Tibial artery (tissue), 4 donors: Measurements from ENCODE around the gene SUSD1.
"Not testable (repeated sequence)": the region's sequence is repeated elsewhere in the genome, so short reads cannot be mapped to it uniquely, and the experiment has no call there.

Source experiments
- DNase-seq, 2 donors: peaks; one replicate each; pipeline ENCODE4 v3.0.0-alpha.2; 2019
- H3K27ac ChIP-seq, 2 donors: fragments of 200-600 bp; sonication (generic) in 1 of 2; 1 replicate in 1 of 2; 2 replicates in 1 of 2; pipeline ENCODE4 v1.5.1; 2018 to 2019; ENCODE audit warnings: mild to moderate bottlenecking in 1 of 2
- H3K27me3 ChIP-seq, 2 donors: fragments of 200-600 bp; sonication (generic) in 1 of 2; one replicate each; pipeline versions ENCODE4 v1.5.1 to v1.6.0; 2016 to 2019
- H3K36me3 ChIP-seq, 3 donors: fragments of 200-600 bp; sonication (generic) in 2 of 3; one replicate each; pipeline ENCODE4 v1.5.1; 2016 to 2019; ENCODE audit warnings: mild to moderate bottlenecking in 2 of 3
- H3K4me1 ChIP-seq, 4 donors: fragments of 200-600 bp; sonication (generic) in 2 of 4; 1 replicate in 3 of 4; 2 replicates in 1 of 4; pipeline ENCODE4 v1.5.1; 2016 to 2019
- H3K4me3 ChIP-seq, 2 donors: fragments of 200-600 bp; sonication (generic) in 1 of 2; 1 replicate in 1 of 2; 2 replicates in 1 of 2; pipeline ENCODE4 v1.5.1; 2018 to 2019; ENCODE audit warnings: mild to moderate bottlenecking in 2 of 2
- H3K9me3 ChIP-seq, 3 donors: fragments of 200-600 bp; sonication (generic) in 1 of 3; one replicate each; pipeline ENCODE4 v1.5.1; 2016 to 2019
- CTCF ChIP-seq, 2 experiments: fragments of 200-600 bp in 1 of 2; fragments of 450-650 bp in 1 of 2; IDR thresholded peaks; one replicate each; pipeline ENCODE4 v1.5.1; 2017 to 2019; ENCODE audit warnings: antibody characterized with exemption in 2 of 2, mild to moderate bottlenecking in 1 of 2, moderate library complexity in 1 of 2
- intact Hi-C: fragments of 100-400 bp; cut with DNase I; formaldehyde crosslinking; loops from one replicate; pipeline ENCODE4 v1.15.0; 2023; ENCODE audit warnings: low total_unique reads

Gene SUSD1

GRCh38 chr9:112075009-112075378 lies 100.1 kb downstream of the SUSD1 start:
- no peak for DNase-seq
- Histone ChIP-seq H3K9me3 (no peaks in the 10 kb centered on the region), H3K27me3 (no peaks in the 10 kb centered on the region), H3K36me3 (no peaks in the 10 kb centered on the region), H3K4me3 (no peak overlapping the region), H3K27ac (peak overlapping the region in 1 of 2 donors; percentile 17), H3K4me1 (peaks cover 0 to 13% (median 0%) of the 10 kb centered on the region in 4 donors)
- intact Hi-C loops = loop anchor here (2.0 kb wide), 1 partner anchor 316 kb away; no protein-coding TSS in a partner anchor
- TF ChIP-seq CTCF (IDR thresholded peaks at IDR 0.05) = no peak

- peak overlapping the region; percentile 9 to 17 for H3K27ac ChIP-seq
- no peak overlapping the region for H3K4me3 ChIP-seq
- intact Hi-C loops = loop anchor here (2.0 to 5.0 kb wide), 2 partner anchors 316 to 477 kb away; partner anchors contain the start of gene PTGR1
- H3K9me3 ChIP-seq = no peaks in the 10 kb centered on the region
- peak in 1 of 2 donors; percentile 62 for DNase-seq
- H3K27me3 ChIP-seq = no peaks in the 10 kb centered on the region
- peaks cover 0 to 13% (median 0%) of the 10 kb centered on the region in 4 donors for H3K4me1 ChIP-seq
- TF ChIP-seq CTCF (IDR thresholded peaks at IDR 0.05) = peak; percentile 89 to 96
- H3K36me3 ChIP-seq = no peaks in the 10 kb centered on the region
Measured at GRCh38 chr9:112074250-112075008, 100.7 kb downstream of the SUSD1 start.

GRCh38 chr9:112073639-112074173 lies 101.4 kb downstream of the SUSD1 start:
- not testable (repeated sequence) for H3K4me3 ChIP-seq, DNase-seq, H3K27me3 ChIP-seq, H3K9me3 ChIP-seq, H3K36me3 ChIP-seq
- intact Hi-C loops = loop anchor here (2.0 to 5.0 kb wide), 2 partner anchors 315 to 476 kb away; partner anchors contain the start of gene PTGR1
- Histone ChIP-seq H3K27ac (peak overlapping the region; percentile 2 to 9), H3K4me1 (peaks cover 0 to 13% (median 0%) of the 10 kb centered on the region in 4 donors)

GRCh38 chr9:112072721-112073638 lies 102.1 kb downstream of the SUSD1 start:
- H3K27ac ChIP-seq = no peak overlapping the region
- intact Hi-C loops = loop anchor here (5.0 kb wide), 1 partner anchor 476 kb away; the partner anchor contains the start of gene PTGR1
- no peak for TF ChIP-seq CTCF (IDR thresholded peaks at IDR 0.05)

GRCh38 chr9:112069318-112070169 lies 105.6 kb downstream of the SUSD1 start:
- intact Hi-C loops = loop anchor here (5.0 to 10.0 kb wide), 2 partner anchors 175 to 472 kb away; partner anchors contain the start of genes PTGR1 and UGCG
- H3K27me3 ChIP-seq = no peaks in the 10 kb centered on the region
- no peak for DNase-seq
- H3K4me1 ChIP-seq = peaks cover 0 to 15% (median 5%) of the 10 kb centered on the region in 4 donors
- no peak overlapping the region for H3K4me3 ChIP-seq
- no peaks in the 10 kb centered on the region for H3K36me3 ChIP-seq
- no peak for TF ChIP-seq CTCF (IDR thresholded peaks at IDR 0.05)
- H3K9me3 ChIP-seq = no peaks in the 10 kb centered on the region
- H3K27ac ChIP-seq = no peak overlapping the region

More at GRCh38 chr9:112072721-112073638, 102.1 kb downstream of the SUSD1 start:
- H3K4me3 ChIP-seq = no peak overlapping the region
- H3K4me1 ChIP-seq = peaks cover 0 to 13% (median 0%) of the 10 kb centered on the region in 4 donors
- H3K9me3 ChIP-seq = no peaks in the 10 kb centered on the region
- no peak for DNase-seq
- H3K36me3 ChIP-seq = no peaks in the 10 kb centered on the region
- H3K27me3 ChIP-seq = no peaks in the 10 kb centered on the region
